HG03159 (cell line): ENCODE measurements around the gene ZNF638.

Experiments used
- ATAC-seq: cut with Tn5 transposase; IDR thresholded peaks from one replicate; pipeline ENCODE4 v1.9.1; 2021; ENCODE audit warnings: mild to moderate bottlenecking, moderate library complexity; ENCODE audit not compliant: unreplicated experiment

ZNF638 gene

DNA sequence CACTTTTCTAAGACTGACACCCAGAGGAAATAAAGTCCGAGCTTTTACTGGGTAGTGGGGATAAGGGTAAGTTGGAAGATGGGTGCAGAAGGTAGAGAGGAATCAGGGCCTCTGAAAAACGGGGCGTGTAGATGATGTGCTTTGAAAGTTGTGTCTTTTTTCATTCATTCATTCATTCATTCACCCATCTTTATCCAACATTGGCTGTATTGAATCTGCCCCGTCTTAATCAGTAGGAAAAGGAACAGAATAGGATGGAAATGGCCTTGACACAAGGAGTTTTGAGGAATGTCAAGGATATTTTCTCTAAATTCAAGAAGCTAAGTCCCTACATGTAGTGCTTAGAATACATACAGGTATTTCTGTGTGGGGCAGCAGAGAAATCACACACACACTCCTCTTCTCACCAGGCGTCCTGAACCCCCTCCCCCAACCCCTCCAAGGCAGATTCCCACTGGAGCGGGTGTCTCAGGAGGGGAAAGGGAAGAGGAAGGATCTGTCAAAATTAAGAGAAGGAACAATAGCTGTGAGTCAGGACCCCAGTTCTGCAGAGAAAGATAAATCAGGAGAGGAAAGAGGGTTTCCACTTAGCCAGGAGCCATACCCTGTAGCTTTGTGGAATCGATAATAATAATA lies 135.7 kb downstream of the ZNF638 start:
- no peak for ATAC-seq

GRCh38 chr2:71468279-71469015 lies 136.9 kb downstream of the ZNF638 start:
- no peak for ATAC-seq

DNA sequence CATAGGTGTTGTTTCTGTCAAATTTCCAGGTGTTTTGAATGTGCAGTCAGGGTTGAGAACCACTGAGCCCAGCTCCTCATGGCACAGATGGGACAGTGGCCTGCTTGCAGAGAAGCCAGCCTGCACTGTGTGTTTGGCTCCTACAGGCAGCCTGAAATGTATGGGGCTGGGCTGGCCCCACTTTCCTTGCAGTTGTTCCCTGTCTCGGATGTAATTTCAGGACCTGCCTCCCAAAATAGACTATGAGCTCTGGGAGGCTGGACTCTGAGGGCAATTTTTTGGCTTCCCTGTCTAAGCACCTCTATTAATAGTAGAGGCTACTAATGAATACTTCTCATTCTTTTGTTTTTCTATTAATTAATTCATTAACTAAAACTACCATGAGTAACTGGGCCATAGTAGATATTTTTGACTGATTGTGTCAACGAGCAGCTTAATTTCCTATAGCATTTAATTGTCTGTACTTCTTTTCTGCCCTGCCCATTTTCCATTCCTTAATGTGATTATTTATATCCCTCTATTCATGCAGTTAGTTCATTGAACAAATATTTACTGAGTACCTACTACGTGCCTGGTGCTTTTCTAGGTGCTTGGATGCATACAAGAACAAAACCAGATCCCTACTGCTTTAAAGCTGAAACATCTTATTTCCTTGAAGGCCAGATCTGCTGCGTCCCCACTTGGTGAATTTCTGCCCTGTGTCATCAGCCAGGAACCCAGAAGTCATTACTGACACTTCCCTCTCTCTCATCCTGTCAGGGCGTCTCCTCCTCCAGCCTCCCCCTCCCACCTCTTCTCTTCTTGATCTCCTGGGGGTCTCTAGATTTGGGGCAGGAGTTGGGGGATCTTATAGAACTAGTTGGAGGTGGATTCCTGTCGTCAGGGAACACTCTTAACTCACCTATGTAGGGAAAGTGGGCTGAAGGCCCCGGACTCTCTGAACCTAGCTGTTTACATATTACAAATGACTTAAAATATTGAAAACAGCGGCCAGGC lies 138.1 kb downstream of the ZNF638 start:
- ATAC-seq = no peak

DNA sequence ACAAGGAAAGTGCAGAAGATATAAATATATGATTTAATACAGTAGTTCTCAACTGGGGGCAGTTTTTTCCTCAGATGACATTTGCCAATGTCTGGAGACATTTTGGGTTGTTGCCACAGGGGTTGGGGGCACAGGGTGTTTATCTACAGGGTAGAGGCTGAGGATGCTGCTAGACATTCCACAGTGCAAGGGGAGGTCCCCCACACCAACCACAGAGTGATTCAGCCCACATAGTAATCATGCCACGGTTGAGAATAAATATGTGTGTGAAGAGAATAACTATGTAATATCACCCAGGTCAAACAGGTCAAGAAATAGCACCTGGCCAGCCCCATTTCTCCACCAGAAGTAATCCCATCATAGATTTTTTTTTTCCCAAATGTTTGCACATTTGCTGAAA lies 139.7 kb downstream of the ZNF638 start:
- no peak for ATAC-seq

DNA sequence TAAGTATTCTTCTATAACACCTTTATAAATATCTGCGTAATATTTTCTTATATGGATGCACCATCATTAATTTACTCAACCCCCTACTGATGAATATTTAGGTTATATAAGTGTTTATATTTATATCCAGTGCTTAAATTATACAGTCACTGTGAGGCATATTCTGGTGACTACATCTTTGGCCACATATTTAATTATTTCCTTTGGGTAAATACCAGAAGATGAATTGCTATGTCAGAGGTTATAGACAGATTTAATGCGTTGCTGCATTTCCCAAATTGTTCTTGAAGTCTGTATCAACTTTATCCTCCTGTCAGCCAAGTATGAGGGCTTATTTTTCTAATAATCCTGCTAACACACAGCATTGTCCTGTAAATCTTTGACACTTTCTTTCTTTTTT lies 140.4 kb downstream of the ZNF638 start:
- ATAC-seq = no peak

- ATAC-seq = no peak
These were observed 141.9 kb downstream of the ZNF638 start for GRCh38 chr2:71473346-71474031.

- no peak for ATAC-seq
These were observed 142.6 kb downstream of the ZNF638 start for GRCh38 chr2:71474116-71474743.

DNA sequence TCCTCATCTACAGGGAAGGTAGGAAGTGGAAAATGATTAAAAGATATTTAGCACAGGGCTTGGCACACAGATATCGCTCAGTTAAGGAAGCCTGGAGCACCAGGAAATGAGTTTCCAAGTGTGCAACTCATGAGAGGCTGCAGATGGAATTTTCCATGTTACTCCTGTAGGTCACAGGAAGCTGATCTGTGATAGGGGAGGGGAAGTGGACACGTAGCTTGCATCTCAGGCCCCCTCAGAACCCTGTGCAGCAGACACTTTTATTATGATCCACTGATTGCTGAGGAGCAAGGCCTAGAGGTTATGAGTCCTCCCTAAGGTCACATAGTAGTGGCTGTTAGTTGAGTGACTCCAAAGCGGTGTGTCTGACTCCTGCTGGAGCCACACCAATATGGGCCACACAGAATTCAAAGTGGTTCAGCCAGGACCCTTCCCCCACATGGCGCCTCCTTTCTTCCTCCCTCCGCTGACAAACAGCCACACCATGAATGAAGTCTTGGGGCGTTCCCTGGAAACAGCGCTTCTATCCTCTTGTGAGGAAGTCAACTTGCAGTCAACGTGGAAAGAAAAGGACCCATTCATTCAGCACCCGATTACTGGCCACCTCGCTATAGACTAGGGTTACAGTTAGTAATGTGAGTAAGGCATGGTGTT lies 143.3 kb downstream of the ZNF638 start:
- ATAC-seq = no peak

DNA sequence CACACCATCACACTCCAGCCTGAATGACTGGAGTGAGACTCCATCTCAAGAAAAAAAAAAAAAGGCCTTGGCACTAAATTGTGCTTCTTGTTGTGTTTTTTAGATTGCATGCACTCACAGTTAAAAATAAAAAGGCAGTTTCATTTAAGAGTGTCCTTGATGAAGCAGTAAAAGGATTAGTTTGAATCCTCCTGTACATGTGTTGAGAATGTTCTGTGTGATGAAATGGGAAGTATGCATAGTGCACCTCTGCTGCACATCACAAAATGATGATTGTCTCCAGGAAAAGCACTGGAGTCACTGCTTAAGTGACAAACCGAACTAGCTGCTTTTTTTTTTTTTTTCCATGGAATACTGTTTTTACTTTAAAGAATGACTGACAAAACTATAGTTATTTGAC lies 144.9 kb downstream of the ZNF638 start:
- no peak for ATAC-seq

- ATAC-seq = no peak
These were observed 145.7 kb downstream of the ZNF638 start for GRCh38 chr2:71477231-71477691.

DNA sequence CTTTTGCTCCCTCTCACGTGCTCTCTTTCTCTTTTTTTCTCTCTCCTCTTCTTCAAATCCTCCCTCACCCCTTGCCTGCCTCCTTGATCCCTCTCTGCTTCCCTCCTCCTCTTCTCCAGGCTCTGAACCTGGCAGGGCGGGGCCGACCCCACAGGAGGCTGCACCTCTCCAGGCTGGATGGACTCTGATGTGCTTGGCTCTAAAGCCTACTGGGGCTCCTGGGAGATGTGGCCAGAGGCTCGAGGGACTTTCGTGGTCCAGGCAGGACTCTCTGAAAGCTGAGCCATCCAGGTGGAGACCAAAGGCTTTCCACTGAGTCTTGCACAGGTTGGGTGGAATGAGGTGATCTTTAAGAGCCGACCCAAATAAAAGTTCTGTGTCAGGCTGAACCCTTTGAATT lies 147.2 kb downstream of the ZNF638 start:
- ATAC-seq = no peak

DNA sequence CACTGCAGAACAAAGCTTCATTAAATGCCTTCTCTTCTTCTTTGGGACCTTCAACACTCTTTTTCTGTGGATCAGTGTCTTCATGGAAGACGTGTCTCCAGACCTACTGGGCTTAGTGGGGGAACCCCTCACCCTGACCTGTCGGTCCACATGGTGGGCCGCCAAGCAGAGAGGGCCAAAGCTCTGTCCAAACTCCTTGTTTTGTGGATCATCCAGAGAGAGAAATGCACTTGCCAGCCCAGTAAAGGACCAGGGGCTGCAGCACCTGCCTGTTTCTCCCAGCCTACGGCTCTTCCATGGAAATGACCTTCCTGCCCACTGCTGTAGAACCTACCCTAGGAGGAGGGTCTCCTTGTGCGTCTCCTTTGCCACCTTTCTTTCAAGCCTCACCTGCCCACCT lies 147.7 kb downstream of the ZNF638 start:
- ATAC-seq = no peak

DNA sequence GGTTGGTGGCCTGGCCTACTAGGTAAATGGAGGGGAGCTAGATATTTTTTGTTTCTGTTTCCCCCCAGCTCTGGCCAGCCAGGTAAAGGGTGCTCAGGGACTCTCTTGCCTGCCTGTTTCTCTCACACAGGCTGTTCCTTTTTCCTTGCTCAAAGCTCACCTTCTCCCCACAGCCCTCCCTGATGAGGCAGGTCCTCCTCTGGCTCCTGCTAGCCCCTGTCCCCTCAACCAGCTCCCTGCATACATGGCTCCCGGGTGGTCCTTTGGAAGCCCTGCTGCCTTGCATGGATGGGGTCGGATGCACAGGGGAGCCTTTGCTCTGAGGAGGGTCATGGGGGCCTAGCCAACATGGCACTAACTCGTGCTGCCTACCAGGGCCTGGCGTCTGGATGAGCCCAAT lies 149.5 kb downstream of the ZNF638 start:
- no peak for ATAC-seq

GRCh38 chr2:71482055-71482454 lies 150.5 kb downstream of the ZNF638 start:
- no peak for ATAC-seq

DNA sequence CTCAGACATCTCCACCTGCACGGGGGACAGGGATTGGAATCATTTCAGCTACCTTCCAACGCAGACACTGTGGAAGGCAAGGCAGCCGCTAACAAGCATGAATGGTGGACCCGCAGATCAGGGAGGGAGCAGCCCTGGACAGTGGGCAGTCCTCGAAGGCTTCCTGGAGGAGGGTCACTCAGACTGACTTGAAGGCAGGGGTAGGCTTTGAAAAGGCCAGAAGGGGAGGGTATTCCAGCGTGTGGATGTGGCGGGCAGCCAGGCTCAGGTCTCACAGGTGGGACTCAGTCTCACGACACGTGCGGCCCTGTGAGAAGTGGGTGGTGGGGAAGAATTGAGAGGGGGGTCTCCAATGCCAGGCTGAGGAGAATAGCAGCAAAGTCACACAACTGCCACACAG lies 151.7 kb downstream of the ZNF638 start:
- ATAC-seq = no peak

DNA sequence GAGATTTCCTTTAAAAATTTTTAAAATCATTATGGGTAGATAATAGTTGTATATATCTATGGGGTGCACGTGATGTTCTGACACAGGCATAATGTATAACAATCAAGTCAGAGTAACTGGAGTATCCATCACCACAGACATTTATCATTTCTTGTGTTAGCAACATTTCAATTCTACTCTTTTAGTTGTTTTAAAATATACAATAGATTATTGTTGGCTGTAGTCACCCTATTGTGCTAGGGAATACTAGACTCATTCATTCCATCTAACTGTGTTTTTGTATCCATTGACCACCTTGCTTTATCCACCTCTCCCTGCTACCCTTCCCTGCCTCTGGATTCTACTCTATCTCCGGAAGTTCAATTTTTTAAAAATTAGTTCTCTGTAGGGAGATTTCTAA lies 152.8 kb downstream of the ZNF638 start:
- ATAC-seq = no peak
